GM21528 (cell line): ENCODE results near the gene SCGB2A2.

Experiments
- ATAC-seq: cut with Tn5 transposase; IDR thresholded peaks from one replicate; pipeline ENCODE4 v1.9.1; 2021; ENCODE audit warnings: mild to moderate bottlenecking, moderate library complexity; ENCODE audit not compliant: unreplicated experiment, low FRiP score

Gene SCGB2A2

DNA sequence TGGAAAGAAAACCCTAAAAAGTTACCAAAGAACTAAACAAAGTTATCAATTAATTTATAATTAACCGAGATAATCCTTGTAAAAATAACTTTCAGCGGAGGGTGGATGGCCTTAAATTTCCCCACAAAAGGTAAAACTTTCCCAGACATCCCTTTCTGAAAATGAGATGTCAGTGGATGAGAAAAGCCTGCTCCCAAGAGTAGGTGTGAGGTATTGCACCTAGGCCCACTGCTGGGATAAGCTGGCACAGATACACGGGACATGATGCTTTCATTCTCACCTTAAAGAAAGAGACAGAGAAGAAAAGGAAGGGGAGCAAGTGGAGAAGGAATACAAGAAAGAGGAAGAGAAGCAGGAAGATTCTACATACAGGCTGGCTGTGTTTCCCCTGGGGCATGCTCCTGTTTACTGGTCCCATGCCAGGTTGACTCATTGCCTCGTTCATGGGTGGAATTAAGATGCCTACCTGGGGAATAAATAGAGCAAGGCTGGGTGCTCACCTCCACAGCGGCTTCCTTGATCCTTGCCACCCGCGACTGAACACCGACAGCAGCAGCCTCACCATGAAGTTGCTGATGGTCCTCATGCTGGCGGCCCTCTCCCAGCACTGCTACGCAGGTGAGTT, at the start of gene SCGB2A2:
Gene SCGB2A2, plus strand, starts transcription at position 505 of the 625 bp plus-strand sequence. Its CDS starts 59 bp downstream, at position 564.
- no peak for ATAC-seq

DNA sequence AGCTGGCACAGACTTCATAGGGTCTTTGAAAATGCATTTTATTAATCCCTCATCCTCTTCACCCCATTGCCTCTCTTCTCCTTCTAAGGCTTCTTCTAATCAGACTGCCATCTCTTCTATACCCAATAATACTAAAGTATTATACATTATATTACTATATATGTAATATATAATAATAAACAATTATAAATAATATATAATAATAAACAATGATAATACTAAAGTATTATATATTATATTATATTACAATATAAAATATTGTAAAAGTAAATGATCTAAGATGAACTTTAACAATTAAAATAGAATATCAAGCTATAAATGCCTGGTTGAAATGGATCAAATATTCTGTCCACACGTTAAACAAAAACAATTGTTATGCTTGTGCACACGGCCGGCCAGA, 48.5 kb upstream of the SCGB2A2 start:
- ATAC-seq = no peak

DNA sequence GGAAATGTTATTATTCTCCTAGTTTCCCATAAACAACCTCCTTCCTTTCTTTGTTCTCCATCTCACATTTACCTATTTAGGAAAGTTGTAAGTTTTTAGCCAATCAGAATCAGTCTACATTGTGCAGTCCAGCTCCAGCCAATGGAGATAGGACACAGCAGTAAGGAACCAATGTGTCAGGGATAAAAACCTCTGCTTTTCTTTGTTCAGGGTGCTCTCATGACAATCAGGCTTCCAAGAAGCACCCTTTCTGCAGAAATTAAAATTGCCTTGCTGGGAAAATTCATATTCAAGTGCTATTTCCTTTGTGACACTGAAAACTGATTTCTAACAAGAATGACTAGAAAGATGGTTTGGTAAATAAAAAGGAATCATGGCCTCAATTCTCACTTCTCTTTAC, 46.9 kb upstream of the SCGB2A2 start:
- no peak for ATAC-seq

DNA sequence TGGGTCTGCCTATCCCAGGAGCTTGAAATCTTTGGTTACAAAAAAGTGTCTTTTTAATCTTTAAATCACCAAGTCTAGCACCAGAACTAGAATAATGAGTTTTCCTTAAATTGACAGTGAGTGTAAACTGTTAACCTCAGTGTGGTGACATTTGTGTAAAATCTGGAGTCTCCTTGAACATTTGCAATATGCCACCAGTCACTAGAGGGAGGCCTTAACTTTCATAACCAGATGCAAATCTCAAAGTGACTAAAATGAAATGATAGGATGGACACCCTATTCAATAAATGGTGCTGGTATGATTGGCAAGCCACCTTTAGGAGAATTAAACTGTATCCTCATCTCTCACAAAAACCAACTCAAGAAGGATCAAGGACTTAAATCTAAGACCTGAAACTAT, 36.2 kb upstream of the SCGB2A2 start:
- ATAC-seq = no peak

DNA sequence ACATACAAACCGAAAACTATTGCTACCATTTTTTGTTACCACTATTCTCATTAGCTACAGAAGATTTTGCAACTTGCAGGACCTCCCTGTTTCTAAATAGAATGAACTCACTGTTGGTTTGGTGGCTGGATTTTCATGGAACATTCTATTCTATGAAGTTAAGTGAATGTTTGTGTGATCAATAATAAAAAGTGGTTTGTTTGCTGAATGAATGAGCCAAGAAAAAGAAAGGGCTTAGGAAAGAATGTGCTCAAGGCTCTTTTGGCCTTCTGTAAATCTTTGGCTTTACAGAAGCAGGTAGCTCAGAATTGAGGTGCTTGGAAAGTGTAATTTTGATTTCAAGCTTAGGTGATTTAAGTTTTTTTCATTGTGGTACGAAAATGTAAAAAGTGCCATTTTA, 33.8 kb upstream of the SCGB2A2 start:
- ATAC-seq = no peak

DNA sequence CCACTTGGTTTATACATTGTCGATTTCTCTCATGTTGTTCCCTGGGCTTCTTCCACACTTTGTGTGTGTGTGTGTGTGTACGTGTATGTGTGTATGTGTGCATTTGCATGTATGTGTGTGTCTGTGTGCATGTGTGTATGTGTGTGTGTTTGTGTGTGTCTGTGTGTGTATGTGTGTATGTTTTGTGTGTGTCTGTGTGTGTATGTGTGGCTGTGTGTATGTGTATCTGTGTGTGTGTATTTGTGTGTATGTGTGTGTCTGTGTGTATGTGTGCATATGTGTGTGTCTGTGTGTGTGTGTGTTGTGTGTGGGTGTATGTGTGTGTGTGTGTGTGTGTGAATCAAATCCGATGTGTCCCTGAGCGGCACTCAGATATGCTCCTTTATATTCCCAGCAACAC, 32.5 kb upstream of the SCGB2A2 start:
- no peak for ATAC-seq

DNA sequence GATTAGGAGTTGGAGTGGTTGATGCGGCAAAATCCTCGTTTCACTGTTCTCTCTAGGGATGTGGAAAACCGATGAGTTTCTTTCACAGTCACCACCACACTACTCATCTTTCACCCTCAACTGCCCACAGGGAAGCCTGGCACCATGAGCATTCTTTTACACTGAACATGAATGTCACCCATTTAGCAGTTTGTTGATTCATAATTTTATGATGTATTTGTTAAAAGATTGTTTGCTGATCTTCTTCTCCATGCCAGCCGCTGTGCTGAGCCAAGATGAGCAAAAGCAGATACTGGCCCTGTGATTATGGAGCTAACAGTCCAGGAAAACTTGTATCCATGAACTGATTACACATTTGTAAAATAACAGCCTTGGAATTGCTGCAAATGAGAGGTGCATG, 31.8 kb upstream of the SCGB2A2 start:
- ATAC-seq = no peak

DNA sequence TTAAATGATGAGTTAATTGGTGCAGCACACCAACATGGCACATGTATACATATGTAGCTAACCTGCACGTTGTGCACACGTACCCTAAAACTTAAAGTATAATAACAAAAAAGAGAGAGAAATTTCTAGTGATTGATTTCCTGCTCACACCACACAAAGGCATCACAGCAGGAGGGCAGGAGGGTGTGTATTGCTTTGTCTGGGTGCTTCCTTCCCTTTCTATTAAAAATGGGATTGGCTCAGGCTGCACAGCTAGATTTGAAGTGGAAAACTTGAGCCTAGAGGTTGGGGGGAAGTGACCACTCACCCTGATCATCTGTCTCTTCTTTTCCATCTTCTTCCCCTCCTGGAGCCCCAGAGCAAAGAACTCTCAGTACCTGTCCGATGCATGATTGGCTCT, 28.9 kb upstream of the SCGB2A2 start:
- ATAC-seq = no peak

DNA sequence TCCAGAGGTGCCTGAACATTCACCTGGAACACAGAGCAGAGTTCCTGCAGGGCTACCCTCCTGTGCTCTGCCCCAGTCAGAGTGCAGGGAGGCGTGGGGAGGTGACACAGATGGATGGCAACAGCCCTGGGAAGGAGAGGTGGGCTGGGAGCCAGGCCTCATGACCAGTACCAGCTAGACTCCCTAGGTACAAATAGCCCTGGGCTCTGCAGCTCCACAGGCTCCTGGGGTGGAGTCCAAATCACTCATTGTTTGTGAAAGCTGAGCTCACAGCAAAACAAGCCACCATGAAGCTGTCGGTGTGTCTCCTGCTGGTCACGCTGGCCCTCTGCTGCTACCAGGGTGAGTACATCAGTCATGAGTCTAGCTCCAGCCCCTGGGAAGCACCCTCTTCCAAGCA, 27.9 kb upstream of the SCGB2A2 start, which contains the start of gene SCGB1D2:
Gene SCGB1D2, plus strand, starts transcription at position 219 of the 400 bp plus-strand sequence. Its CDS starts 69 bp downstream, at position 288.
- no peak for ATAC-seq

DNA sequence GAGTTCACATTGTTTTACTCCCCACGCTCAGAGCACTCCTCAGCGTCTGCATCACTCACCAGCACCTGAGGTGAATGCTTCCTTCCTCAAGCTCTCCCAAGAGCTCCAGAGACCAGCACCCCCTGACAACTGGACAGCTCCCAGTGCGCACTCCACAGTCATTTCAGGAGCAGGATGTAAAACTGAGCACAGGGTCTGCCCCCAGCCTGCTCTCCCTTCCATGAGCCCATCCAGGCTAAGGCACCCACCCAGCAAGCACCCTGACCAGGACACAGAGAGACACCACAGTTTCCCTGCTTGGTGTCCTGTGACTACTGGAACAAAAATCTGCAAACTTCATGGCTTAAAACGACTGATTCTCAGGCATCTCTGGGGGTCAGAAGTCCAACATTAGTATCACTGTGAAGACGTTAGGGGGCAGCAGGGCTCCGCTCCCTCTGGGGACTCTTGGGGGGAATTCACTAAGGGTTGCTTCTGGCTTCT, 24.6 kb upstream of the SCGB2A2 start:
- ATAC-seq = no peak

DNA sequence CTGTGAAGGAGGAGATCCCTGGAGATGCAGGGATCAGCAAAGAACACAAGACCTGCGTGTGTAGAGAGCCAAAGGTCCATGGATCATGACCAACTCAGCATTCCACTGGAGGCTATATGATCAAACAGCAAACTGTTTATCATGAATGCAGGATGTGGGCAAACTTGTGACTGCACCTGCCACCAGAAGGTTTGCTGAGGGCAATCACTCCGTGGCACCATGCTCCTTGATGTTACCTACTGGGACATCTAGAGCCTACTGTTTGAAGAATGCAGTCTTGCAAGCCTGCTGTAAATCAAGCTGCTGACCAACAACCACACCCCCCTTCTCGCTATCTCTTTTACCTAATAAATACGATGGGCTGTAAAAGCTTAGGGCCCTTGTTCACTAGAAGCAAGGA, 18.3 kb upstream of the SCGB2A2 start:
- ATAC-seq = no peak

DNA sequence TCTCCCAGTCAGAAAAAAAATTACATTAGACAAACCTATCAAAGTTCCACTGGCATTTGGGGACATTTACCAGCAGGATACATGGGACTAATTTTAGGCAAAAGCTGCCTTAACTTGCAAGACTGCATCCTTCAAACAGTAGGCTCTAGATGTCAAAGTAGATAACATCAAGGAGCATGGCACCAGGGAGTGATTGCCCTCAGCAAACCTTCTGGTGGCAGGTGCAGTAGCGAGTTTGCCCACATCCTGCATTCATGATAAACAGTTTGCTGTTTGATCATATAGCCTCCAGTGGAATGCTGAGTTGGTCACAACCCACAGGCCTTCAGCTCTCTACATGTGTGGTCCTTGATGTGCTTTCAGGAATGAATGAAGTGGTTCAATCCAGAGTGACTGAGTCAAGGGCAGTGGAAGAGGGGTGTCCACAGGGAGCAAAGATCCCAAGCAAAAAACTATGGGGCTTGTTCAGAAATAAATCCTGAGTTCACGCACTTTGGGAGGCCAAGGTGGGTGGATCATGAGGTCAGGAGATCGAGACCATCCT, 15.9 kb upstream of the SCGB2A2 start:
- no peak for ATAC-seq

DNA sequence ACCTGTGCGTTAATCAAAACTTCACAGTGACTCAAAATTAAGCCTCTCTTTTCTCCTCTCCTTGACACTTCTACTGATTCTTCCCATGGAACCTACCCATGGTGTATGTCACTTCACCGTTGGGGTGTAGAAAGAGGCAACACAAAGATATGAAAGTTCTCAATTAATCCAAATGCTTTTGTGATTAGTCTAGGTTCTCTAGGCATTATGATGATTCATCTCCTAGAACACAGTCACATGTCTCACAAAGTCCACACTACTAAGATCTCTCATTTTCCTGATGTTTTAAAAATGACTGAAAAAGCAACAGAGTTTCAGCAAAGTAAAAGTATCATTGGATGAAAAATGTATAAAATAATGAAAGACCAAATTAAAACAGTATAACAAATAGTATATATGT, 13.7 kb upstream of the SCGB2A2 start:
- ATAC-seq = no peak

DNA sequence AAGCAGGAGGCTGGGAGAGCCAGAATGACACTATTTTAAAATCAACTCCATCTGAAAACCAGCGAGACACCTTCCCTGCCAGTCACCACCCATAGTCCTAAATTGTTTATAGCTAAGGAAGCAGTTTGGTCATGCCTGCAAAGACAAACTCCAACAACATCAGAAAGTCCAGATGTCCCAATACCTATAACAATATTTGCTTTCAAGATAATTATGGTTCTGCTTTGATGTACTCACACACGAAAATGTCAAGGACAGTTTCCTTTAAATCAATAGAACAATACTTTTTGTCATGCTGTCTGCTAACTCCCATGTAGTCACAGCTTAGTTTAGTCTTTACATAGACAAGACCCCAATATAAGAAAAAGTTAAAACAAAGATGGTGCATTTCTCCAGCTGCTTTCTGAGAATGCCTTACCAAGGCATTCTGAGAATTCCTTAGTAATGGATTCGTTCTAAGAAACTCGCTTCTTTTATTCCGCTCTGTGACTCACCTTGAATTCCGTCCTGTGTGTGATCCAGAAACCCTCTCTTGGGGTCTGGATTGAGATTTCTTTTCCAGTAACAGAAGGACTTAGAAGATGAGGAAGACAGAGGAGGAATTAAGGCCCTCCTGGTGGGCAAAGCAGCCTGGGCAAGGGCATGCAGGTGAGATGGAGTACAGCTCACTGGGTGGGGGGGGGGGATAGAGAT, 9.6 kb upstream of the SCGB2A2 start:
- no peak for ATAC-seq

DNA sequence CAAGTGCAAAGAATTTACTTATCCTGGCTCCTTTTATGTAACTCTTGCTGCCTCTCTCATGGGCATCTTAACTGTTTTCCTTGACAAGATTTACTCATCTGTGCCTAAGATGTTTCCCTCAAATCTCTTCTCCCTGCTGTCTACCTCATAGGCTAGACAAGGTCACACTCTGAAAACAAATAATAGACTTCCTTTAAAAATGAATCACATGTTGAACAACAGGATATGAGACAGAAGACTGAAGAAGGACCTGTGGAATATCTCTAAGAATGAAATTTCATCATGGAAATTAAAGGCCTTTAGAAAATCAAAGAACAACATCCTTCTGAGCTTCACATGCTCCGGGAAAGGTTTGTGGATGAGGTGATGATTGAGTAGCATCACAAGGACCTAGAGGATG, 6.0 kb upstream of the SCGB2A2 start:
- no peak for ATAC-seq

DNA sequence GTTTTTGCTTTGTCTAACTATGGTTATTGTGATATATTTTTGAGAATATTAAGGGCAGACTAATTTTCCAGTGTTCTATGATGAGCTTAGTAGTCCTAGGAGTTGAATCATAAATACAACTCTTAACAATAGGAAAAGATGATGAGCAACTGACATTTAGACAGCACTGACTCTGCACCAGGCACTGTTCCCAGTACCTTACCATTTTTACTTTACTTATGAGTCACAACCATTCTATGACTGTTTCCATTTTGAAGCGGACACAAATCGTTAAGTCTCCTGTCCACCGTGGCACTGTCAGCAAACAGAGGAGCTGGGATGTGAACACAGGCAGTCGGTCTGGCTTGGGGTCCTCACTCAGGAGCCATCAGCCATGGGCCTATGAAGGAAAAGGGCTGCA, 3.4 kb upstream of the SCGB2A2 start:
- no peak for ATAC-seq

DNA sequence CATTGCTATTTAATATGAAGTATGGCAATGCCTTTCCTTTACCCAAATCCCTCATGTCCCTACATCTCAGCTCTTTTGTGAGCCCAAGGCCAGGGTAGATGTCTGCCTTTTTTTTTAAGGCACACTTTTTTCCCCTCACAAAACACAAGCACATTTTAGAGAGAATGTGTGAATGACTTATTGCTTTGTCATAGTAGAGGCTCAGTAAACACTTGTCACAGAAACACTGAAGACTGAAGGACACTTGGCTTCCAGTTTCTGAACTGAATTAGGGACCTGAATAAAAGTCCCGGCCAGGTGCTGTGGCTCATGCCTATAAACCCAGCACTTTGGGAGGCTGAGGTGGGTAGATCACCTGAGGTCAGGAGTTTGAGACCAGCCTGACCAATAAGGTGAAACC, 2.9 kb upstream of the SCGB2A2 start:
- no peak for ATAC-seq

DNA sequence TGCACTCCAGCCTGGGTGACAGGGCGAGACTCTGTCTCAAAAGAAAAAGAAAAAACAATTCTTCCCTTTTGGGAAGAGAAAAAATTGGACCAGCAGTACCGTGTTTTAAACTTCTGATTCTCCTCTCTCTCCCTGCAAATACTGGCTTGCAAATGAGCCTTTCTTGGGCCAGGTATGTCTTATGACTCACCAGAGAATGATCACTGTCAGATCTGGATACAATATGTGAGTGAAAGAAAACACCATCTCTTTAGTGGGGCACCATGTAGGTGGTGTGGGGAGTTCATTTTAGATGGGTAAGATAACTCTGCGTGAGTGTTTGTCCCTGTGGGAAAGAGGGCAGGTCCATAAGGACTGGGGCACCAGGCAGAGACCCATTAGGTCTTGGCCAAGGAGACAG, 2.4 kb upstream of the SCGB2A2 start:
- no peak for ATAC-seq

DNA sequence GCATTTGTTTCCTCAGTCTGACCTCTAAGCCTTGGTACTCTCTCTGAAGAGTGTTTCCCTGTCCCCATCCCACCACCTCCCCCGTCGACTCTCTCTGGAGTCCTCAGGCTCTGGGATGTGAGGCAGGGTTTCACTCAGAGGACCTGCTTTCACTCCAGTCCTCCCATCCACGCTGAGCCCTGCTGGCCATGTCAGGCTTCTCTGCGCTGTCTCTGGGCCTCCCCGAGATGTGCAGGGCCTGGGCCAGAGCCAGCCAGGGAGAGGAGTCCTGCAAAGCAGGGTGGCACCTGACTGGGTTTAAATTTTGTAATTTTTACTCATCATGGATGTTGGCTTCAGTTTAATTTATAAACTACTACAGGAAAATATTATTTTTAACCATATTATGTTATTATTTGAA, 3.3 kb downstream of the SCGB2A2 start:
- ATAC-seq = no peak

DNA sequence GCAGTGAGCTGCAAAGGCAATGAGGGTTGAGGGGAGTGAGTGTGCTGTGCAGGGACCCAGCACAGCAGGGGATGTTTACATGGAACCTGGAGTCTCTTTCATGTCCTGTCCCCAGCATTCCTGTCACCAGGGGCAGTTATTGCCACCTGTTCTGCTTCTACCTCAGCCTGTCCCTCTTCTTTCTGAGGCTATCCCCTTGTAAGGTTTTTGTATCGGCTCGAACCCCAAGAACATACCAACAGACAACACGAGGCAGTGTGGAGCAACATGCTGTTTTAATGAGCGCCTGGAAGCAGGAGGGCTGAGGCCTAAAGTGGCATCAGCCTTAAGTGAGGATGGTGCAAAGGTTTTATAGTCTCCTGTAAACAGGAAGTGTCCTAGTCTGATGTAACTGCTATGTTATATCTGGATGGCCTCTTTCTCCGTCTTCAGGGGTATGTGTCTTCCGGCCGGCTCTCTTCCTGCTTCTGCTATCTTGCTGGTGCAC, 3.9 kb downstream of the SCGB2A2 start:
- no peak for ATAC-seq

DNA sequence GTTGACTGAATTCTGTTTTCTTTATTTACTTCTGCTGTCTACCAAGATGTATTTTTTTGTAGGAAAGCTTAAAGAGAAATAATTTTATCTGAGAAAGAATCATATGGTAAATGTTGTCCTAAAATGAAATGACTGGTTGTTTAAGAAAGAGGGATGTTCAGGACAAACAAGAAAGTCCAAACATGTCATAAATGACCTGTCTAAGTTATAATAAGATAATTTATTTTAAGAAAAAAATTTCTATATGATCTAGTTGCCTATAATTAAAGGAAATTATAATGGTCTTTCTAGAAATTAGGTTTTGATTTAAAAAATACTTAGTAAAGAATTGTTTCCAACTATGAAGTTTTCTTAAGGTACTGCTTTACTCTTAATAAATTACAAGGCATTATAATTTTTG, 10.5 kb downstream of the SCGB2A2 start:
- no peak for ATAC-seq

DNA sequence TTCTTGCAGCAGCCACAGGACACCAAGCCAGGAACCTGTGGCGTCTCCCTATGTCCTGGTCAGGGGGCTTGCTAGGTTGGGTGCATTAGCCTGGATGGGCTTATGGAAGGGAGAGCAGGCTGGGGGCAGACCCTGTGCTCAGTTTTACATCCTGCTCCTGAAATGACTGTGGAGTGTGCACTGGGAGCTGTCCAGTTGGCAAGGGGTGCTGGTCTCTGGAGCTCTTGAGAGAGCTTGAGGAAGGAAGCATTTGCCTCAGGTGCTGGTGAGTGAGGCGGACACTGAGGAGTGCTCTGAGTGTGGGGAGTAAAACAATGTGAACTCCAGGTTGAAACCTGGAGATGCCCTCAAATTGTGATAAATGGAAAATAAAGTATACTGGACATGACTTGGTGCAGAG, 25.5 kb downstream of the SCGB2A2 start:
- no peak for ATAC-seq
